ENCODE results near the gene UBE2J1.

UBE2J1 gene

GRCh38 chr6:89324304-89324703 lies 28.2 kb downstream of the UBE2J1 start:
- no peak overlapping the region for H3K4me3 ChIP-seq (ENCODE audit: control insufficient read depth, low read depth, low read length)
- no peak for TF ChIP-seq CTCF (IDR thresholded peaks at IDR 0.05; ENCODE audit: control insufficient read depth, insufficient read depth, low read depth, low read length, missing control alignments)
- no peak for DNase-seq (ENCODE audit: low read depth)

GRCh38 chr6:89323511-89323971 lies 29.0 kb downstream of the UBE2J1 start:
- DNase-seq (ENCODE audit: low read depth), result no peak
- TF ChIP-seq CTCF (IDR thresholded peaks at IDR 0.05; ENCODE audit: control insufficient read depth, insufficient read depth, low read depth, low read length, missing control alignments), result no peak
- H3K4me3 ChIP-seq (ENCODE audit: control insufficient read depth, low read depth, low read length), result no peak overlapping the region

- TF ChIP-seq CTCF (IDR thresholded peaks at IDR 0.05; ENCODE audit: control insufficient read depth, insufficient read depth, low read depth, low read length, missing control alignments), result no peak
- DNase-seq (ENCODE audit: low read depth), result no peak
- H3K4me3 ChIP-seq (ENCODE audit: control insufficient read depth, low read depth, low read length), result no peak overlapping the region
These were observed 31.2 kb downstream of the UBE2J1 start for GRCh38 chr6:89321131-89321970.

- DNase-seq (ENCODE audit: low read depth), result no peak
- H3K4me3 ChIP-seq (ENCODE audit: control insufficient read depth, low read depth, low read length), result no peak overlapping the region
- TF ChIP-seq CTCF (IDR thresholded peaks at IDR 0.05; ENCODE audit: control insufficient read depth, insufficient read depth, low read depth, low read length, missing control alignments), result no peak
These were observed 32.4 kb downstream of the UBE2J1 start for GRCh38 chr6:89320012-89320559.

- no peak overlapping the region for H3K4me3 ChIP-seq (ENCODE audit: control insufficient read depth, low read depth, low read length)
- no peak for DNase-seq (ENCODE audit: low read depth)
- no peak for TF ChIP-seq CTCF (IDR thresholded peaks at IDR 0.05; ENCODE audit: control insufficient read depth, insufficient read depth, low read depth, low read length, missing control alignments)
These were observed 35.5 kb downstream of the UBE2J1 start for GRCh38 chr6:89317067-89317466.

GRCh38 chr6:89315249-89315885 lies 37.2 kb downstream of the UBE2J1 start, which contains the start of gene GABRR2:
Gene GABRR2 (minus strand): TSS chr6:89315299. CDS start chr6:89315165, 134 bp downstream.
- H3K4me3 ChIP-seq (ENCODE audit: control insufficient read depth, low read depth, low read length), result no peak within 1 kb of the TSS
- no peak for DNase-seq (ENCODE audit: low read depth)
- TF ChIP-seq CTCF (IDR thresholded peaks at IDR 0.05; ENCODE audit: control insufficient read depth, insufficient read depth, low read depth, low read length, missing control alignments), result no peak
